ENCODE data around the gene NLRP13.

NLRP13 gene

GRCh38 chr19:55902080-55902751, 29.9 kb downstream of the NLRP13 start:
- no peak for DNase-seq

GRCh38 chr19:55901369-55902079, 30.6 kb downstream of the NLRP13 start:
- DNase-seq = no peak

GRCh38 chr19:55898911-55899310, 33.2 kb downstream of the NLRP13 start:
- no peak for DNase-seq

- no peak for DNase-seq
These were observed 49.5 kb downstream of the NLRP13 start for GRCh38 chr19:55882626-55883025.

GRCh38 chr19:55877211-55877610, 54.9 kb downstream of the NLRP13 start:
- DNase-seq = no peak

GRCh38 chr19:55870736-55871135, 61.4 kb downstream of the NLRP13 start:
- no peak for DNase-seq

- DNase-seq = no peak
These were observed 65.0 kb downstream of the NLRP13 start for GRCh38 chr19:55867101-55867500.

GRCh38 chr19:55866521-55866920, 65.6 kb downstream of the NLRP13 start:
- no peak for DNase-seq

GRCh38 chr19:55858969-55859368, 73.2 kb downstream of the NLRP13 start:
- DNase-seq = no peak

GRCh38 chr19:55858401-55858800, 73.7 kb downstream of the NLRP13 start:
- no peak for DNase-seq

- no peak for DNase-seq
These were observed 74.2 kb downstream of the NLRP13 start for GRCh38 chr19:55857974-55858373.

- no peak for DNase-seq
These were observed 75.0 kb downstream of the NLRP13 start for GRCh38 chr19:55857149-55857548.

GRCh38 chr19:55855160-55855559, 77.0 kb downstream of the NLRP13 start:
- DNase-seq = no peak
